ENCODE measurements around the gene PEX7. TPM values are rescaled to one million over a fixed set of nuclear protein-coding genes. Genes with fewer than 3 reads are reported as not detected.

Gene PEX7
- total RNA-seq, 4 donors from 2014 or later, result 9.0 to 21.5 (median 11.7) TPM; not detected in 1

- intact Hi-C loops (cut with DNase I; ENCODE audit: low total_unique reads), result no loop called here
- H3K27me3 ChIP-seq, result no peaks in the 10 kb centered on the region
- TF ChIP-seq CTCF (IDR thresholded peaks at IDR 0.05), result no peak
- no peak for TF ChIP-seq POLR2A (IDR thresholded peaks at IDR 0.05)
- H3K4me1 ChIP-seq, result no peaks in the 10 kb centered on the region
- no peaks in the 10 kb centered on the region for H3K9me3 ChIP-seq
- no peak overlapping the region for H3K27ac ChIP-seq
- no peak overlapping the region for H3K4me3 ChIP-seq
- DNase-seq, result no peak
- no peaks in the 10 kb centered on the region for H3K36me3 ChIP-seq
These were observed 67.1 kb downstream of the PEX7 start for GRCh38 chr6:136889271-136890193.

GRCh38 chr6:136890194-136890839 is 67.9 kb downstream of the PEX7 start:
- no peak for DNase-seq
- no peak for TF ChIP-seq CTCF (IDR thresholded peaks at IDR 0.05)
- TF ChIP-seq POLR2A (IDR thresholded peaks at IDR 0.05), result no peak
- Histone ChIP-seq H3K27me3 (no peaks in the 10 kb centered on the region), H3K36me3 (no peaks in the 10 kb centered on the region), H3K27ac (no peak overlapping the region), H3K4me1 (no peaks in the 10 kb centered on the region), H3K9me3 (no peaks in the 10 kb centered on the region), H3K4me3 (no peak overlapping the region)
- intact Hi-C loops (cut with DNase I; ENCODE audit: low total_unique reads), result no loop called here

- Histone ChIP-seq H3K36me3 (no peaks in the 10 kb centered on the region), H3K27me3 (no peaks in the 10 kb centered on the region), H3K9me3 (no peaks in the 10 kb centered on the region), H3K4me3 (no peak overlapping the region), H3K4me1 (no peaks in the 10 kb centered on the region), H3K27ac (no peak overlapping the region)
- DNase-seq, result no peak
- TF ChIP-seq POLR2A (IDR thresholded peaks at IDR 0.05) (no peak), CTCF (IDR thresholded peaks at IDR 0.05) (no peak)
- intact Hi-C loops (cut with DNase I; ENCODE audit: low total_unique reads), result no loop called here
These were observed 68.6 kb downstream of the PEX7 start for GRCh38 chr6:136890986-136891385.

GRCh38 chr6:136893187-136893586 is 70.8 kb downstream of the PEX7 start:
- no peaks in the 10 kb centered on the region for H3K4me1 ChIP-seq
- no peak overlapping the region for H3K27ac ChIP-seq
- TF ChIP-seq POLR2A (IDR thresholded peaks at IDR 0.05) (no peak), CTCF (IDR thresholded peaks at IDR 0.05) (no peak)
- no peaks in the 10 kb centered on the region for H3K9me3 ChIP-seq
- intact Hi-C loops (cut with DNase I; ENCODE audit: low total_unique reads), result no loop called here
- H3K36me3 ChIP-seq, result no peaks in the 10 kb centered on the region
- H3K4me3 ChIP-seq, result no peak overlapping the region
- no peak for DNase-seq
- no peaks in the 10 kb centered on the region for H3K27me3 ChIP-seq

GRCh38 chr6:136895901-136896300 is 73.5 kb downstream of the PEX7 start:
- H3K36me3 ChIP-seq, result no peaks in the 10 kb centered on the region
- H3K27me3 ChIP-seq, result no peaks in the 10 kb centered on the region
- no peak overlapping the region for H3K4me3 ChIP-seq
- TF ChIP-seq POLR2A (IDR thresholded peaks at IDR 0.05), result no peak
- no peak for TF ChIP-seq CTCF (IDR thresholded peaks at IDR 0.05)
- no peak overlapping the region for H3K27ac ChIP-seq
- intact Hi-C loops (cut with DNase I; ENCODE audit: low total_unique reads), result no loop called here
- no peaks in the 10 kb centered on the region for H3K9me3 ChIP-seq
- H3K4me1 ChIP-seq, result no peaks in the 10 kb centered on the region
- no peak for DNase-seq

Measured in uterus (tissue), 4 donors.